Panc1 (cell line): ENCODE results near the gene TMEM217. TPM values are rescaled to one million over a fixed set of nuclear protein-coding genes. Genes with fewer than 3 reads are reported as not detected.

ENCODE experiments used
- ATAC-seq: fragments of 200-7000 bp; cut with Tn5 transposase; 2 replicates; pipeline ENCODE4 v1.9.1; 2020; ENCODE audit warnings: mild to moderate bottlenecking, moderate library complexity
- BruUV-seq: library from RNA; stranded (reverse); fragments of 400-500 nt; replicated peaks from 2 replicates; lab custom pipeline; 2021; lab: Mats Ljungman, UMichigan
- CTCF ChIA-PET: fragments of 300-600 bp; sonication (Branson Sonifier 250); formaldehyde crosslinking; loops from one replicate; lab custom pipeline; 2022; ENCODE audit warnings: antibody characterized with exemption; lab: Charles Lee
- POLR2A ChIA-PET: fragments of 300-600 bp; sonication (Branson Sonifier 250); formaldehyde crosslinking; loops from one replicate; lab custom pipeline; 2022; ENCODE audit warnings: antibody characterized with exemption; lab: Charles Lee
- DNase-seq: peaks from one replicate; pipeline ENCODE4 v3.0.0-alpha.2; 2010; ENCODE audit warnings: low read depth, low spot score
- H3K27ac ChIP-seq: 2 replicates; pipeline ENCODE4 v1.5.1; 2011; ENCODE audit warnings: mild to moderate bottlenecking, low read length, inconsistent platforms
- H3K27me3 ChIP-seq: fragments of 200-500 bp; sonication (Bioruptor generic); 2 replicates; pipeline ENCODE4 v1.6.0; 2014; ENCODE audit warnings: low read length, inconsistent platforms; ENCODE audit not compliant: control insufficient read depth, insufficient read depth
- H3K36me3 ChIP-seq: fragments of 200-500 bp; sonication (Bioruptor generic); 2 replicates; pipeline ENCODE4 v1.5.1; 2014; ENCODE audit warnings: inconsistent platforms, mild to moderate bottlenecking, low read length, moderate library complexity; ENCODE audit not compliant: control insufficient read depth, insufficient read depth
- H3K4me1 ChIP-seq: 2 replicates; pipeline ENCODE4 v1.5.1; 2011; ENCODE audit warnings: inconsistent platforms, mild to moderate bottlenecking, low read length, moderate library complexity; ENCODE audit not compliant: control insufficient read depth, insufficient read depth
- H3K4me3 ChIP-seq, 2 experiments: 2 replicates each; pipeline ENCODE4 v1.5.1; 2011 to 2012; ENCODE audit warnings: low read depth in 2 of 2, low read length in 2 of 2, mild to moderate bottlenecking in 2 of 2, inconsistent platforms in 1 of 2, moderate library complexity in 1 of 2
- H3K9me3 ChIP-seq: fragments of 200-500 bp; sonication (Bioruptor generic); 2 replicates; pipeline ENCODE4 v1.5.1; 2014; ENCODE audit warnings: low read depth, mild to moderate bottlenecking, inconsistent platforms, low read length, moderate library complexity; ENCODE audit not compliant: control insufficient read depth, insufficient read depth
- POLR2AphosphoS5 ChIP-seq: IDR thresholded peaks from 2 replicates; pipeline ENCODE4 v1.6.1; 2012; ENCODE audit warnings: mild to moderate bottlenecking, low read depth, low read length, moderate library complexity
- SIN3A ChIP-seq: IDR thresholded peaks from 2 replicates; pipeline ENCODE4 v1.6.1; 2012; ENCODE audit warnings: low read depth, mild to moderate bottlenecking, low read length, moderate library complexity, borderline replicate concordance; ENCODE audit not compliant: insufficient read depth
- TCF7L2 ChIP-seq: IDR thresholded peaks from 2 replicates; pipeline ENCODE4 v1.6.1; 2011; ENCODE audit warnings: mild to moderate bottlenecking, low read depth, low read length, inconsistent platforms
- in situ Hi-C: cut with HindIII; loops from 2 replicates; pipeline ENCODE4 v1.10.0; 2016; ENCODE audit warnings: low sequenced_read_pairs, low pct_unique_long_range_greater_than_20kb
- intact Hi-C: fragments of 100-400 bp; cut with micrococcal nuclease; formaldehyde crosslinking; loops from one replicate; pipeline ENCODE4 v1.10.0; 2022; ENCODE audit not compliant: unreplicated experiment
- total RNA-seq: library from RNA; stranded (reverse); gene quantifications from one replicate; pipeline ENCODE4 v1.2.1, GENCODE V29; 2021; ENCODE audit not compliant: unreplicated experiment
- TF ChIP-seq, protein P1 (sequence below): fragments of 450-650 bp; IDR thresholded peaks from 2 replicates; pipeline ENCODE4 v1.5.1; 2017; ENCODE audit warnings: mild to moderate bottlenecking
- TF ChIP-seq, protein P2 (sequence below), 2 experiments: IDR thresholded peaks; 2 replicates each; pipeline ENCODE4 v1.6.1; 2011 to 2012; ENCODE audit warnings: low read depth in 2 of 2, control low read depth in 1 of 2, low read length in 1 of 2, mild to moderate bottlenecking in 1 of 2, moderate library complexity in 1 of 2; ENCODE audit not compliant: insufficient read depth in 1 of 2

TMEM217 gene
- total RNA-seq, 1 experiment from 2014 or later: 4.0 TPM

DNA sequence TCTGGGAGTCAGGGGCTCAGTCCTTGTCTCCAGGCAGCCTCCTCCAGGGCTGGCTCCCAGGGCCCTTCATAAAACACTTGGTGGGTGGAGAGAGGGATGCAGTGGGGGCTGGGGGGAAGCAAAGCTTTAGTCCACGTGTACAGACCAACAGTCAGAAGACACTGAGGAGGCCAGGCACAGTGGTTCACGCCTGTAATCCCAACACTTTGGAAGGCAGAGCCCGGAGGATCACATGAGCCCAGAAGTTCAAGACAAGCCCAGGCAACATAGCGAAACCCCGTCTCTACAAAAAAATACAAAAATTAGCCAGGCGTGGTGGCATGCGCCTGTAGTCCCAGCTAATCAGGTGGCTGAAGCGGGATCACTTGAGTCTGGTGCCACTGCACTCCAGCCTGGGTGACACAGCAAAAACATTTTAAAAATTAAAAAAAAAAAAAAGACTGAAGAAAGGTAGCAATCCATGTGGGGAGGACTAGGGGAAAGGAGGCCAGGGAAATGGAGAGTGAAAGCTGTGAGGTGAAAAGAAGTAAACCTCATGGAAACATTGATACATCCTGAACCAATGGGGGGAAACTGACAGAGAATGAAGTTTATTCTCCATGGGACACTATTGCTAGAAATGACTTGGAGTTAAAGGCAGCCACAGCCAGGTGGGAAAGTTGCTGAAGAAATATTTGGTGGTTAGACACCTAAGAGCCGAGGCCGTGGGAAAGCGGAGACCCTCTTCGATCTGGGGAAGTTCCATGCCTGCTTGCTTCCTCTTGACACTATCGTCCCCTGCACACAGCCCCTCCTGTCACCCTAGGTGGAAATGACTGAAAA lies 52.6 kb downstream of the TMEM217 start:
- in situ Hi-C loops: no loop called here
- intact Hi-C loops: no loop called here
- H3K27me3 ChIP-seq: no peaks in the 10 kb centered on the region
- H3K4me3 ChIP-seq: no peak overlapping the region
- DNase-seq (no peak), ATAC-seq (no peak)
- H3K4me1 ChIP-seq: no peaks in the 10 kb centered on the region
- H3K27ac ChIP-seq: no peak overlapping the region; the same call in 1 of the 2 replicates
- H3K36me3 ChIP-seq: no peaks in the 10 kb centered on the region
- CTCF ChIA-PET: no interaction called here
- no TSS peak for BruUV-seq
- TF ChIP-seq TCF7L2: no peak
- TF ChIP-seq POLR2AphosphoS5: no peak
- TF ChIP-seq, protein P1, sequence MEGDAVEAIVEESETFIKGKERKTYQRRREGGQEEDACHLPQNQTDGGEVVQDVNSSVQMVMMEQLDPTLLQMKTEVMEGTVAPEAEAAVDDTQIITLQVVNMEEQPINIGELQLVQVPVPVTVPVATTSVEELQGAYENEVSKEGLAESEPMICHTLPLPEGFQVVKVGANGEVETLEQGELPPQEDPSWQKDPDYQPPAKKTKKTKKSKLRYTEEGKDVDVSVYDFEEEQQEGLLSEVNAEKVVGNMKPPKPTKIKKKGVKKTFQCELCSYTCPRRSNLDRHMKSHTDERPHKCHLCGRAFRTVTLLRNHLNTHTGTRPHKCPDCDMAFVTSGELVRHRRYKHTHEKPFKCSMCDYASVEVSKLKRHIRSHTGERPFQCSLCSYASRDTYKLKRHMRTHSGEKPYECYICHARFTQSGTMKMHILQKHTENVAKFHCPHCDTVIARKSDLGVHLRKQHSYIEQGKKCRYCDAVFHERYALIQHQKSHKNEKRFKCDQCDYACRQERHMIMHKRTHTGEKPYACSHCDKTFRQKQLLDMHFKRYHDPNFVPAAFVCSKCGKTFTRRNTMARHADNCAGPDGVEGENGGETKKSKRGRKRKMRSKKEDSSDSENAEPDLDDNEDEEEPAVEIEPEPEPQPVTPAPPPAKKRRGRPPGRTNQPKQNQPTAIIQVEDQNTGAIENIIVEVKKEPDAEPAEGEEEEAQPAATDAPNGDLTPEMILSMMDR: no peak
- TF ChIP-seq, protein P2, sequence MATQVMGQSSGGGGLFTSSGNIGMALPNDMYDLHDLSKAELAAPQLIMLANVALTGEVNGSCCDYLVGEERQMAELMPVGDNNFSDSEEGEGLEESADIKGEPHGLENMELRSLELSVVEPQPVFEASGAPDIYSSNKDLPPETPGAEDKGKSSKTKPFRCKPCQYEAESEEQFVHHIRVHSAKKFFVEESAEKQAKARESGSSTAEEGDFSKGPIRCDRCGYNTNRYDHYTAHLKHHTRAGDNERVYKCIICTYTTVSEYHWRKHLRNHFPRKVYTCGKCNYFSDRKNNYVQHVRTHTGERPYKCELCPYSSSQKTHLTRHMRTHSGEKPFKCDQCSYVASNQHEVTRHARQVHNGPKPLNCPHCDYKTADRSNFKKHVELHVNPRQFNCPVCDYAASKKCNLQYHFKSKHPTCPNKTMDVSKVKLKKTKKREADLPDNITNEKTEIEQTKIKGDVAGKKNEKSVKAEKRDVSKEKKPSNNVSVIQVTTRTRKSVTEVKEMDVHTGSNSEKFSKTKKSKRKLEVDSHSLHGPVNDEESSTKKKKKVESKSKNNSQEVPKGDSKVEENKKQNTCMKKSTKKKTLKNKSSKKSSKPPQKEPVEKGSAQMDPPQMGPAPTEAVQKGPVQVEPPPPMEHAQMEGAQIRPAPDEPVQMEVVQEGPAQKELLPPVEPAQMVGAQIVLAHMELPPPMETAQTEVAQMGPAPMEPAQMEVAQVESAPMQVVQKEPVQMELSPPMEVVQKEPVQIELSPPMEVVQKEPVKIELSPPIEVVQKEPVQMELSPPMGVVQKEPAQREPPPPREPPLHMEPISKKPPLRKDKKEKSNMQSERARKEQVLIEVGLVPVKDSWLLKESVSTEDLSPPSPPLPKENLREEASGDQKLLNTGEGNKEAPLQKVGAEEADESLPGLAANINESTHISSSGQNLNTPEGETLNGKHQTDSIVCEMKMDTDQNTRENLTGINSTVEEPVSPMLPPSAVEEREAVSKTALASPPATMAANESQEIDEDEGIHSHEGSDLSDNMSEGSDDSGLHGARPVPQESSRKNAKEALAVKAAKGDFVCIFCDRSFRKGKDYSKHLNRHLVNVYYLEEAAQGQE (IDR thresholded peaks at IDR 0.05; ENCODE audit: insufficient read depth in 1 of 2, low read depth in 2 of 2, low read length in 1 of 2): no peak
- POLR2A ChIA-PET: interaction anchor here (0.7 kb wide), 1 partner anchor 175 kb away, joined by 8 read pairs; no protein-coding TSS in a partner anchor
- no peaks in the 10 kb centered on the region for H3K9me3 ChIP-seq

DNA sequence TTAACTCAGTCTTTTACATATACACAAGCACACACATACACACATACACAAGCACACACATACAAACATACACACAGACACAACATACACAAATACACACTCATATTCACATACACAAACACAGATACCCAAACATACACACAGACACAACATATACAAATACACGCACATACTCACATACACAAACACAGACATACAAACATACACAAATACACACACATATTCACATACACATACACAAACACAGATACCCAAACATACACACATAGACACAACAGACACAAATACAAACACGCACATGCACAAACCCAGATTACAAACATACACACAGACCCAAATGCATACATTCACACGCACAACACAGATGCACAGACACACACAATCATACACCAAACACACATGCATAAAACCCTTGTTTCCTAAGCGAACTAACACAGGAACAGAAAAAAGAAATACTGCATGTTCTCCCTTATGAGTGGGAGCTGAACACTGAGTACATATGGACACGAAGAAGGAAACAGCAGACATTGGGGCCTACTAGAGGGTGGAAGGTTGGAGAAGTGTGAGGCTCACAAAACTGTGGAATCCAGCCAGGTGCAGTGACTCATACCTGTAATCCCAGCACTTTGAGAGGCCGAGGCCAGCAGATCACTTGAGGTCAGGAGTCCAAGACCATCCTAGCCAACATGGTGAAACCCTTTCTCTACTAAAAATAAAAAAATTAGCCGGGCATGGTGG lies 53.8 kb downstream of the TMEM217 start:
- H3K9me3 ChIP-seq: no peaks in the 10 kb centered on the region
- H3K4me1 ChIP-seq: no peaks in the 10 kb centered on the region
- H3K36me3 ChIP-seq: no peaks in the 10 kb centered on the region
- ChIA-PET POLR2A (no interaction called here), CTCF (interaction anchor here (0.6 kb wide), 2 partner anchors 84 to 271 kb away, joined by 3 to 12 read pairs; no protein-coding TSS in a partner anchor)
- ATAC-seq (0 out of 2 replicates have a peak, but pooled peaks have one; percentile 39), DNase-seq (no peak)
- intact Hi-C loops (no loop called here), in situ Hi-C loops (no loop called here)
- BruUV-seq: no TSS peak
- no peak overlapping the region for H3K27ac ChIP-seq
- TF ChIP-seq, protein P1: no peak
- TF ChIP-seq, protein P2 (IDR thresholded peaks at IDR 0.05; ENCODE audit: insufficient read depth in 1 of 2, low read depth in 2 of 2, low read length in 1 of 2): no peak
- TF ChIP-seq TCF7L2 (no peak), SIN3A (no peak), POLR2AphosphoS5 (no peak)
- H3K27me3 ChIP-seq: no peaks in the 10 kb centered on the region
- H3K4me3 ChIP-seq: no peak overlapping the region
